GM12878 (cell line): ENCODE measurements around the gene DPH1.

Experiments used
- CEBPZ ChIP-seq: fragments of 150-350 bp; IDR thresholded peaks from 2 replicates; pipeline ENCODE4 v1.6.1; 2016; ENCODE audit warnings: low read depth, low read length
- CREB1 ChIP-seq: IDR thresholded peaks from 2 replicates; pipeline ENCODE4 v1.6.1; 2012; ENCODE audit warnings: low read depth, mild to moderate bottlenecking, inconsistent platforms
- CTCF ChIP-seq, 3 experiments: IDR thresholded peaks in 2 of 3; conservative IDR thresholded peaks in 1 of 3; 2 replicates each; pipeline ENCODE4 v1.5.1; 2011; ENCODE audit warnings: low read depth in 3 of 3, low read length in 3 of 3, mild to moderate bottlenecking in 3 of 3, control low read depth in 2 of 3, moderate library complexity in 2 of 3, inconsistent platforms in 1 of 3, mixed read lengths in 1 of 3; ENCODE audit not compliant: control insufficient read depth in 2 of 3, insufficient read depth in 1 of 3; ENCODE audit errors: extremely low read depth in 1 of 3
- FOXM1 ChIP-seq: IDR thresholded peaks from 2 replicates; pipeline ENCODE4 v1.6.1; 2012; ENCODE audit warnings: low read depth, mild to moderate bottlenecking, inconsistent platforms, low read length, moderate library complexity
- POLR2AphosphoS2 ChIP-seq: IDR thresholded peaks from 2 replicates; pipeline ENCODE4 v1.6.1; 2011; ENCODE audit warnings: low read depth, mild to moderate bottlenecking, low read length, improper control_type of control experiment, moderate library complexity

- TF ChIP-seq FOXM1 (no peak), CTCF (IDR thresholded peaks at IDR 0.05 in 2 of 3, conservative IDR thresholded peaks at IDR 0.05 in 1 of 3; ENCODE audit: control insufficient read depth in 2 of 3, extremely low read depth in 1 of 3, insufficient read depth in 1 of 3, low read depth in 3 of 3, low read length in 3 of 3) (no peak), CEBPZ (no peak), POLR2AphosphoS2 (no peak), CREB1 (no peak)
These were observed 10.2 kb upstream of the DPH1 start for GRCh38 chr17:2019723-2020122.
